GM19463 (cell line): ENCODE results near the gene PTH2.

Experiments used
- ATAC-seq: cut with Tn5 transposase; IDR thresholded peaks from one replicate; pipeline ENCODE4 v1.9.1; 2021; ENCODE audit warnings: mild to moderate bottlenecking, moderate library complexity; ENCODE audit not compliant: unreplicated experiment

The PTH2 gene

GRCh38 chr19:49415102-49415809, 8.0 kb downstream of the PTH2 start:
- no peak for ATAC-seq

GRCh38 chr19:49414256-49414655, 9.0 kb downstream of the PTH2 start:
- no peak for ATAC-seq

- no peak for ATAC-seq
Observed at GRCh38 chr19:49413348-49413747, 9.9 kb downstream of the PTH2 start.

GRCh38 chr19:49411681-49412326, 11.4 kb downstream of the PTH2 start:
- ATAC-seq, result no peak

- no peak for ATAC-seq
Observed at GRCh38 chr19:49409441-49410029, 13.7 kb downstream of the PTH2 start.

GRCh38 chr19:49408816-49409440, 14.3 kb downstream of the PTH2 start:
- ATAC-seq, result no peak

- ATAC-seq, result no peak
Observed at GRCh38 chr19:49407482-49408015, 15.7 kb downstream of the PTH2 start.

- no peak for ATAC-seq
Observed at GRCh38 chr19:49407079-49407478, 16.2 kb downstream of the PTH2 start.

- ATAC-seq, result no peak
Observed at GRCh38 chr19:49403404-49404187, 19.6 kb downstream of the PTH2 start.

GRCh38 chr19:49400029-49400428, 23.2 kb downstream of the PTH2 start:
- ATAC-seq, result no peak

- no peak for ATAC-seq
Observed at GRCh38 chr19:49398931-49399330, 24.3 kb downstream of the PTH2 start.

- no peak for ATAC-seq
Observed at GRCh38 chr19:49398001-49398615, 25.1 kb downstream of the PTH2 start.

GRCh38 chr19:49396738-49397505, 26.3 kb downstream of the PTH2 start:
- no peak for ATAC-seq

GRCh38 chr19:49395581-49396407, 27.4 kb downstream of the PTH2 start:
- ATAC-seq, result no peak

- no peak for ATAC-seq
Observed at GRCh38 chr19:49393881-49394280, 29.4 kb downstream of the PTH2 start.

- peak; percentile 56 for ATAC-seq
Observed at GRCh38 chr19:49391581-49392399, 31.5 kb downstream of the PTH2 start.

- no peak for ATAC-seq
Observed at GRCh38 chr19:49390929-49391359, 32.3 kb downstream of the PTH2 start.
